ENCODE measurements around the gene PROK2.

- no peak for TF ChIP-seq CTCF (IDR thresholded peaks at IDR 0.05; ENCODE audit: insufficient read depth, low read length, poor library complexity, severe bottlenecking)
- no peak for TF ChIP-seq EZH2phosphoT487 (conservative IDR thresholded peaks at IDR 0.05; ENCODE audit: low read length)
Measured at GRCh38 chr3:71725271-71725991, 59.5 kb downstream of the PROK2 start, which contains the start of gene EIF4E3.
